ENCODE measurements around the gene ZNF414. TPM values are rescaled to one million over a fixed set of nuclear protein-coding genes. Genes with fewer than 3 reads are reported as not detected.

Gene ZNF414
- total and polyA plus RNA-seq, 9 of the 15 experiments (the other 6 are each of a cell fraction or from before 2014, with no cell fraction given): 0.03 to 27.2 (median 2.2) TPM; not detected in 2

DNA sequence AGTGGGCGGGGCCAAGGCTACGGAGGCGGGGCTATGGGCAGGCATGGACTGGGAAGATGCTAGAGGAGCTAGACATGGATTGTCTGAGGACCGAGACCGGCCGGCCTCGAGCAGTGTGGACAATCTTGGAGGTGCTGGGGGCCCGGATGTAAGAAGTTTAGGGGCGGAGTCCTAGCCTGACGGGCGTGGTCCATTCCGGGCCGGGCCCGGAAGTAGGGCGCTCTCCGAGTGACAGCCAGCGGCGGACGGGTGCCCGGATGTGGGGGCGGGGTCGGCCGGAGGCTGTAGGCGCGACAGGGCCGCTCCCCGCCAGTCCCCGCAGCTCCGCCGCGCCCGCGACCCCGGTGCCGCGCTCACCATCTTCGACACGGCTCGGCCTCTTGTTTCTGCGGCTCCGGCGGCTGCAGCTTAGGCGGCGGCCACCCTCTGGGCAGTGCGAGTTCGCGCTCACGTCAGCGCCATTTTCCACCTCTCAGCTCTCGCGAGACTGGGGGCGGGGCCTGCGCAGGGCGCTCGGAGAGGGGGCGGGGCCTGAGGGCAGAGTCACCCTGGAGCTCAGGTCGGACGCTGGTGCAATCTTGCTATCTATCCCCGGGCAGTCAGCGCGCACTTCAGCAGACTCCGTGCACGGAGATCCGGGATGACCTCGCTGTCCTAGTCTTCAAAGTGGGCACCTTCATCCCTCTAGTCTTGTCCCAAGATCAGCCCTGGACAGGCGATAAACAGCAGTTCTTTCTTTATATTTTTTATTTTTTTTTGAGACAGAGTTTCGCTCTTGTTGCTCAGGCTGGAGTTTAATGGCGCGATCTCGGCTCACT, at the start of gene ZNF414 (continued):
- TF ChIP-seq TBP (optimal IDR thresholded peaks at IDR 0.05; ENCODE audit: low read depth, low read length) (peak; percentile 92), SAFB (IDR thresholded peaks at IDR 0.05; ENCODE audit: borderline replicate concordance, low read depth, low read length) (no peak), XRCC4 (IDR thresholded peaks at IDR 0.05; ENCODE audit: extremely low read depth, insufficient read depth, insufficient read length) (no peak), RBBP5 (IDR thresholded peaks at IDR 0.05; ENCODE audit: borderline replicate concordance, insufficient read depth, low read length, poor library complexity, severe bottlenecking) (peak; percentile 94), NELFE (IDR thresholded peaks at IDR 0.05; ENCODE audit: insufficient read depth, insufficient read length) (no peak)
- TF ChIP-seq, protein P1, sequence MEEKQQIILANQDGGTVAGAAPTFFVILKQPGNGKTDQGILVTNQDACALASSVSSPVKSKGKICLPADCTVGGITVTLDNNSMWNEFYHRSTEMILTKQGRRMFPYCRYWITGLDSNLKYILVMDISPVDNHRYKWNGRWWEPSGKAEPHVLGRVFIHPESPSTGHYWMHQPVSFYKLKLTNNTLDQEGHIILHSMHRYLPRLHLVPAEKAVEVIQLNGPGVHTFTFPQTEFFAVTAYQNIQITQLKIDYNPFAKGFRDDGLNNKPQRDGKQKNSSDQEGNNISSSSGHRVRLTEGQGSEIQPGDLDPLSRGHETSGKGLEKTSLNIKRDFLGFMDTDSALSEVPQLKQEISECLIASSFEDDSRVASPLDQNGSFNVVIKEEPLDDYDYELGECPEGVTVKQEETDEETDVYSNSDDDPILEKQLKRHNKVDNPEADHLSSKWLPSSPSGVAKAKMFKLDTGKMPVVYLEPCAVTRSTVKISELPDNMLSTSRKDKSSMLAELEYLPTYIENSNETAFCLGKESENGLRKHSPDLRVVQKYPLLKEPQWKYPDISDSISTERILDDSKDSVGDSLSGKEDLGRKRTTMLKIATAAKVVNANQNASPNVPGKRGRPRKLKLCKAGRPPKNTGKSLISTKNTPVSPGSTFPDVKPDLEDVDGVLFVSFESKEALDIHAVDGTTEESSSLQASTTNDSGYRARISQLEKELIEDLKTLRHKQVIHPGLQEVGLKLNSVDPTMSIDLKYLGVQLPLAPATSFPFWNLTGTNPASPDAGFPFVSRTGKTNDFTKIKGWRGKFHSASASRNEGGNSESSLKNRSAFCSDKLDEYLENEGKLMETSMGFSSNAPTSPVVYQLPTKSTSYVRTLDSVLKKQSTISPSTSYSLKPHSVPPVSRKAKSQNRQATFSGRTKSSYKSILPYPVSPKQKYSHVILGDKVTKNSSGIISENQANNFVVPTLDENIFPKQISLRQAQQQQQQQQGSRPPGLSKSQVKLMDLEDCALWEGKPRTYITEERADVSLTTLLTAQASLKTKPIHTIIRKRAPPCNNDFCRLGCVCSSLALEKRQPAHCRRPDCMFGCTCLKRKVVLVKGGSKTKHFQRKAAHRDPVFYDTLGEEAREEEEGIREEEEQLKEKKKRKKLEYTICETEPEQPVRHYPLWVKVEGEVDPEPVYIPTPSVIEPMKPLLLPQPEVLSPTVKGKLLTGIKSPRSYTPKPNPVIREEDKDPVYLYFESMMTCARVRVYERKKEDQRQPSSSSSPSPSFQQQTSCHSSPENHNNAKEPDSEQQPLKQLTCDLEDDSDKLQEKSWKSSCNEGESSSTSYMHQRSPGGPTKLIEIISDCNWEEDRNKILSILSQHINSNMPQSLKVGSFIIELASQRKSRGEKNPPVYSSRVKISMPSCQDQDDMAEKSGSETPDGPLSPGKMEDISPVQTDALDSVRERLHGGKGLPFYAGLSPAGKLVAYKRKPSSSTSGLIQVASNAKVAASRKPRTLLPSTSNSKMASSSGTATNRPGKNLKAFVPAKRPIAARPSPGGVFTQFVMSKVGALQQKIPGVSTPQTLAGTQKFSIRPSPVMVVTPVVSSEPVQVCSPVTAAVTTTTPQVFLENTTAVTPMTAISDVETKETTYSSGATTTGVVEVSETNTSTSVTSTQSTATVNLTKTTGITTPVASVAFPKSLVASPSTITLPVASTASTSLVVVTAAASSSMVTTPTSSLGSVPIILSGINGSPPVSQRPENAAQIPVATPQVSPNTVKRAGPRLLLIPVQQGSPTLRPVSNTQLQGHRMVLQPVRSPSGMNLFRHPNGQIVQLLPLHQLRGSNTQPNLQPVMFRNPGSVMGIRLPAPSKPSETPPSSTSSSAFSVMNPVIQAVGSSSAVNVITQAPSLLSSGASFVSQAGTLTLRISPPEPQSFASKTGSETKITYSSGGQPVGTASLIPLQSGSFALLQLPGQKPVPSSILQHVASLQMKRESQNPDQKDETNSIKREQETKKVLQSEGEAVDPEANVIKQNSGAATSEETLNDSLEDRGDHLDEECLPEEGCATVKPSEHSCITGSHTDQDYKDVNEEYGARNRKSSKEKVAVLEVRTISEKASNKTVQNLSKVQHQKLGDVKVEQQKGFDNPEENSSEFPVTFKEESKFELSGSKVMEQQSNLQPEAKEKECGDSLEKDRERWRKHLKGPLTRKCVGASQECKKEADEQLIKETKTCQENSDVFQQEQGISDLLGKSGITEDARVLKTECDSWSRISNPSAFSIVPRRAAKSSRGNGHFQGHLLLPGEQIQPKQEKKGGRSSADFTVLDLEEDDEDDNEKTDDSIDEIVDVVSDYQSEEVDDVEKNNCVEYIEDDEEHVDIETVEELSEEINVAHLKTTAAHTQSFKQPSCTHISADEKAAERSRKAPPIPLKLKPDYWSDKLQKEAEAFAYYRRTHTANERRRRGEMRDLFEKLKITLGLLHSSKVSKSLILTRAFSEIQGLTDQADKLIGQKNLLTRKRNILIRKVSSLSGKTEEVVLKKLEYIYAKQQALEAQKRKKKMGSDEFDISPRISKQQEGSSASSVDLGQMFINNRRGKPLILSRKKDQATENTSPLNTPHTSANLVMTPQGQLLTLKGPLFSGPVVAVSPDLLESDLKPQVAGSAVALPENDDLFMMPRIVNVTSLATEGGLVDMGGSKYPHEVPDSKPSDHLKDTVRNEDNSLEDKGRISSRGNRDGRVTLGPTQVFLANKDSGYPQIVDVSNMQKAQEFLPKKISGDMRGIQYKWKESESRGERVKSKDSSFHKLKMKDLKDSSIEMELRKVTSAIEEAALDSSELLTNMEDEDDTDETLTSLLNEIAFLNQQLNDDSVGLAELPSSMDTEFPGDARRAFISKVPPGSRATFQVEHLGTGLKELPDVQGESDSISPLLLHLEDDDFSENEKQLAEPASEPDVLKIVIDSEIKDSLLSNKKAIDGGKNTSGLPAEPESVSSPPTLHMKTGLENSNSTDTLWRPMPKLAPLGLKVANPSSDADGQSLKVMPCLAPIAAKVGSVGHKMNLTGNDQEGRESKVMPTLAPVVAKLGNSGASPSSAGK (IDR thresholded peaks at IDR 0.05): no peak; the same call in 1 of the 2 replicates

Data from K562 (cell line).